Measurements from ENCODE around the gene SRPK2.
A peak's percentile ranks its signal among the peaks of the same experiment; 100 is the strongest.

SRPK2 gene

DNA sequence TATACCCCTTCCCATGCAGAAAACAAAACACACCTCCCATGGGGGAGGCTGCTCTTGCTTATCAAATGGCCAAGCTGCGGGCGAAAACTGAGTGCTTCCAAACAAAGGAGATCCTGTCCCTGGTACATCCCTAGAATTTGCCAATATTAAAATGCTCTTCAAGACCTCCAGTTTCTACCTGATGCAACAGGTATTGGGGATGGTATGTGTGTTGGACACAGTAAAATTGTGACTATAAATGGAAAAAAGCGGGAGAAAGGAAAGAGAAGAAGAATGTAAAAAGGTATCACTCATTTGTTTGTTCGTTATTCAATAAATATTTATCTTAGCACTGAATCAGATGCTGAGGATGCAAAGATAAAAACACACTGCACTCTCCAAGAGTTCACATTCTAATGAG, 250.8 kb downstream of the SRPK2 start:
- Histone ChIP-seq H3K4me1 (ENCODE audit: low read depth, poor library complexity, severe bottlenecking) (peaks cover 49% of the 10 kb centered on the region), H3K4me2 (no peak overlapping the region), H3K9ac (no peak overlapping the region), H3K4me3 (IDR thresholded peaks at IDR 0.05; ENCODE audit: insufficient read depth, low read depth, low read length) (no peak overlapping the region), H2AFZ (ENCODE audit: low read depth) (no peak overlapping the region), H3K79me2 (ENCODE audit: insufficient read depth, low read depth) (peaks cover 14% of the 10 kb centered on the region), H3K27ac (no peak overlapping the region), H4K20me1 (ENCODE audit: insufficient read depth) (no peaks in the 10 kb centered on the region; the same call in 1 of the 2 replicates), H3K27me3 (ENCODE audit: insufficient read depth, low read depth) (no peaks in the 10 kb centered on the region), H3K36me3 (ENCODE audit: insufficient read depth) (no peaks in the 10 kb centered on the region)
- TF ChIP-seq, protein P1, sequence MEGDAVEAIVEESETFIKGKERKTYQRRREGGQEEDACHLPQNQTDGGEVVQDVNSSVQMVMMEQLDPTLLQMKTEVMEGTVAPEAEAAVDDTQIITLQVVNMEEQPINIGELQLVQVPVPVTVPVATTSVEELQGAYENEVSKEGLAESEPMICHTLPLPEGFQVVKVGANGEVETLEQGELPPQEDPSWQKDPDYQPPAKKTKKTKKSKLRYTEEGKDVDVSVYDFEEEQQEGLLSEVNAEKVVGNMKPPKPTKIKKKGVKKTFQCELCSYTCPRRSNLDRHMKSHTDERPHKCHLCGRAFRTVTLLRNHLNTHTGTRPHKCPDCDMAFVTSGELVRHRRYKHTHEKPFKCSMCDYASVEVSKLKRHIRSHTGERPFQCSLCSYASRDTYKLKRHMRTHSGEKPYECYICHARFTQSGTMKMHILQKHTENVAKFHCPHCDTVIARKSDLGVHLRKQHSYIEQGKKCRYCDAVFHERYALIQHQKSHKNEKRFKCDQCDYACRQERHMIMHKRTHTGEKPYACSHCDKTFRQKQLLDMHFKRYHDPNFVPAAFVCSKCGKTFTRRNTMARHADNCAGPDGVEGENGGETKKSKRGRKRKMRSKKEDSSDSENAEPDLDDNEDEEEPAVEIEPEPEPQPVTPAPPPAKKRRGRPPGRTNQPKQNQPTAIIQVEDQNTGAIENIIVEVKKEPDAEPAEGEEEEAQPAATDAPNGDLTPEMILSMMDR (conservative IDR thresholded peaks at IDR 0.05; ENCODE audit: low read depth, low read length), result no peak

DNA sequence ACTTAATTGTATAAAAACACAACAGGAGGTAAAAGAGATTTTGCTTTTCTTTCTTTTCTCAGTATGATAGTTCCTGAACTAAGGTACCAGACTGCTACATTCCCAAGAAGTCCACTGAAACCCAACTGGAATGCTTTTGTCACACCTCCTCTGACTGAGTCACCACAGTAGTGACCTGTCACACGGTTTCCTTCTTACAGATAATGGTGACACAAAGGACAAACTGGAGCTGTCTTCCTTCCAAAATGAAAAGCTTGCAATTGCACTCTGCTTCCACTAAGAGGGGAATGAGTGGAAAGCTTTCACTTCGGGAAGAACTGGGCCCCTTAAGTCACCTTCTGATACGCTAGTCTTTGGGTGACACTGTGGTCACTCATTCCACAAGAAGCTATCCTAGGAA, 252.5 kb downstream of the SRPK2 start:
- TF ChIP-seq, protein P1 (conservative IDR thresholded peaks at IDR 0.05; ENCODE audit: low read depth, low read length), result no peak
- no peak overlapping the region for H3K27ac ChIP-seq
- peaks cover 59% of the 10 kb centered on the region for H3K4me1 ChIP-seq (ENCODE audit: low read depth, poor library complexity, severe bottlenecking)
- no peaks in the 10 kb centered on the region for H3K27me3 ChIP-seq (ENCODE audit: insufficient read depth, low read depth)
- H3K4me2 ChIP-seq, result no peak overlapping the region
- H3K9ac ChIP-seq, result no peak overlapping the region
- H2AFZ ChIP-seq (ENCODE audit: low read depth), result no peak overlapping the region
- H3K79me2 ChIP-seq (ENCODE audit: insufficient read depth, low read depth), result peaks cover 25% of the 10 kb centered on the region
- no peaks in the 10 kb centered on the region for H3K36me3 ChIP-seq (ENCODE audit: insufficient read depth)
- no peaks in the 10 kb centered on the region; the same call in 1 of the 2 replicates for H4K20me1 ChIP-seq (ENCODE audit: insufficient read depth)
- H3K4me3 ChIP-seq (IDR thresholded peaks at IDR 0.05; ENCODE audit: insufficient read depth, low read depth, low read length), result no peak overlapping the region

DNA sequence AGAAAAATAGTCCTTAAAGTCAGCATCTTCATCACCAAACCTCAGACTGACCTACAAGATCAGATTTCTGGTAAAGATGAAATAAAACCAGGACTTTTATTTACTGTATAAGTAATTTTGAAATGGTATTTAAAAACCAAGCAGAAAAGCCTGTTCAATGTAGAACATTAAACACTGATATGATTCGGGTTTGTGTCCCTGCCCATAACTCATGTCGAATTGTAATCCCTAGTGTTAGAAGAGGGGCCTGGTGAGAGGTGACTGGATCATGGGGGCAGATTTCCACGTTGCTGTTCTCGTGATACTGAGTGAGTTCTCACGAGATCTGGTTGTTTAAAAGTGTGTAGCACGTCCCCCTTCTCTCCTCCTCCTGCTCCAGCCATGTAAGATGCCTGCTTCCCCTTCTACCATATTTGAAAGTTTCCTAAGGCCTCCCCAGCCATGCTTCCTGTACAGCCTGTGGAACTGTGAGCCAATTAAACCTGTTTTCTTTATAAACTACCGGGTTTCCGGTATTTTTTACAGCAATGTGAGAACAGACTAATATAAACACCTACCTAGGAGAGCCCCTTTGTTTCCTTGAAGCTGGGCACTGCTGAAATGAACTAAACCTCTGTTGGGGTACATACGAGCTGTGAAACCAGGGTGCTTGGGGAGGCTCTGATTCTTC, 254.6 kb downstream of the SRPK2 start:
- no peaks in the 10 kb centered on the region for H4K20me1 ChIP-seq (ENCODE audit: insufficient read depth)
- peak overlapping the region; percentile 6; the same call in 1 of the 2 replicates for H3K27ac ChIP-seq
- H3K4me1 ChIP-seq (ENCODE audit: low read depth, poor library complexity, severe bottlenecking), result peaks cover 75% of the 10 kb centered on the region
- peaks cover 46% of the 10 kb centered on the region for H3K79me2 ChIP-seq (ENCODE audit: insufficient read depth, low read depth)
- H3K9ac ChIP-seq, result no peak overlapping the region
- H3K27me3 ChIP-seq (ENCODE audit: insufficient read depth, low read depth), result no peaks in the 10 kb centered on the region
- no peak overlapping the region for H3K4me2 ChIP-seq
- H3K4me3 ChIP-seq (IDR thresholded peaks at IDR 0.05; ENCODE audit: insufficient read depth, low read depth, low read length), result no peak overlapping the region
- no peaks in the 10 kb centered on the region; the same call in 1 of the 2 replicates for H3K36me3 ChIP-seq (ENCODE audit: insufficient read depth)
- TF ChIP-seq, protein P1 (conservative IDR thresholded peaks at IDR 0.05; ENCODE audit: low read depth, low read length), result no peak
- H2AFZ ChIP-seq (ENCODE audit: low read depth), result no peak overlapping the region

DNA sequence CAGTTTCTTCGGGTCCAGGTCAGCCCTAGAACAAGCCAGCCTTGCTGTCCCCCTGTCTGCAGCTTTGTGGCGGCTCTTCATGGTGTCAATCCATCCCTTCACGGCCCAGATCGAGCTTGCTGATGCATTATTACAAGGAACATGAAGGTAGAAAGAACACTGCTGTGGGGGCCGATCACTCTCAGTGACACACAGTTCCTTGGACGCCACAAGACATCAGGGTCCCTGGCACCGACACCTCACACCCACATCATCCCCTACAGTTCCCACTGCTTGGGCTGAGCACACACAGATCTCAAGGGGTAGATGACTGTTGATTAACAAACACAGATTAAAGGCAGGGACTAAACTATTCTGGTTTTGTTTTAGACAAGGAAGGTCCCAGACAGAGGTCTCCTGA, 255.4 kb downstream of the SRPK2 start:
- peaks cover 53% of the 10 kb centered on the region for H3K79me2 ChIP-seq (ENCODE audit: insufficient read depth, low read depth)
- H2AFZ ChIP-seq (ENCODE audit: low read depth), result no peak overlapping the region
- H4K20me1 ChIP-seq (ENCODE audit: insufficient read depth), result no peaks in the 10 kb centered on the region
- H3K27ac ChIP-seq, result no peak overlapping the region; the same call in 1 of the 2 replicates
- no peaks in the 10 kb centered on the region; the same call in 1 of the 2 replicates for H3K36me3 ChIP-seq (ENCODE audit: insufficient read depth)
- TF ChIP-seq, protein P1 (conservative IDR thresholded peaks at IDR 0.05; ENCODE audit: low read depth, low read length), result no peak
- peaks cover 83% of the 10 kb centered on the region for H3K4me1 ChIP-seq (ENCODE audit: low read depth, poor library complexity, severe bottlenecking)
- no peak overlapping the region for H3K4me3 ChIP-seq (IDR thresholded peaks at IDR 0.05; ENCODE audit: insufficient read depth, low read depth, low read length)
- H3K4me2 ChIP-seq, result no peak overlapping the region
- no peaks in the 10 kb centered on the region for H3K27me3 ChIP-seq (ENCODE audit: insufficient read depth, low read depth)
- H3K9ac ChIP-seq, result no peak overlapping the region
